A549 (cell line): ENCODE measurements around the gene ACOT11. TPM values are rescaled to one million over a fixed set of nuclear protein-coding genes. Genes with fewer than 3 reads are reported as not detected.

ENCODE experiments used
- ATAC-seq, 2 experiments: fragments of 200-7000 bp in 1 of 2; fragments of >200 bp in 1 of 2; cut with Nextera tagmentation in 1 of 2; cut with Tn5 transposase in 1 of 2; 3 replicates each; pipeline versions ENCODE4 v1.8.0 to v1.9.1; 2018 to 2020; ENCODE audit warnings: mild to moderate bottlenecking in 1 of 2, moderate library complexity in 1 of 2
- CTCF ChIA-PET: fragments of 300-600 bp; sonication (Branson Sonifier 250); formaldehyde crosslinking; extraction: SDS; loops from one replicate; lab custom pipeline; 2021; ENCODE audit warnings: antibody characterized with exemption, inconsistent platforms; lab: Yijun Ruan, JAX
- POLR2A ChIA-PET: fragments of 350-600 bp; formaldehyde crosslinking; extraction: SDS; loops from one replicate; lab custom pipeline; 2021; ENCODE audit warnings: antibody characterized with exemption, inconsistent platforms; lab: Yijun Ruan, JAX
- DNase-seq, 2 experiments: peaks; one replicate each; pipeline versions ENCODE4 v3.0.0 to v3.0.0-alpha.2; 2011 to 2016; ENCODE audit warnings: low read depth in 1 of 2, low spot score in 1 of 2
- FAIRE-seq: peaks from 2 replicates; lab custom pipeline; 2011; peaks lifted over from hg19 to GRCh38; lab: Jason Lieb, UNC
- H3K27ac ChIP-seq, 2 experiments: fragments of >200 bp; sonication (Bioruptor Twin); formaldehyde crosslinking; 3 replicates each; pipeline ENCODE4 v1.5.1; 2016 to 2017
- H3K4me1 ChIP-seq: fragments of >200 bp; sonication (Bioruptor Twin); formaldehyde crosslinking; 3 replicates; pipeline ENCODE4 v1.6.1; 2016
- H3K4me2 ChIP-seq: fragments of >200 bp; sonication (Bioruptor Twin); formaldehyde crosslinking; 3 replicates; pipeline ENCODE4 v1.6.1; 2016
- H3K4me3 ChIP-seq: fragments of >200 bp; sonication (Bioruptor Twin); formaldehyde crosslinking; 3 replicates; pipeline ENCODE4 v1.5.1; 2016
- H3K9me3 ChIP-seq: fragments of >200 bp; sonication (Bioruptor Twin); formaldehyde crosslinking; 3 replicates; pipeline ENCODE4 v1.6.1; 2016
- ATOH8 ChIP-seq: fragments of 250-450 bp; sonication (Bioruptor Pico); IDR thresholded peaks from 2 replicates; pipeline ENCODE4 v1.5.0; 2020; ENCODE audit warnings: low read depth, mild to moderate bottlenecking, moderate library complexity
- CHD2 ChIP-seq: fragments of 150-350 bp; IDR thresholded peaks from 2 replicates; pipeline ENCODE4 v1.6.1; 2014; ENCODE audit warnings: low read length; ENCODE audit not compliant: partially characterized antibody
- CTCF ChIP-seq: fragments of >200 bp; sonication (Bioruptor Twin); formaldehyde crosslinking; IDR thresholded peaks from 3 replicates; pipeline ENCODE4 v1.5.1; 2016
- E2F6 ChIP-seq: IDR thresholded peaks from 2 replicates; pipeline ENCODE4 v1.6.1; 2012; ENCODE audit warnings: low read depth, borderline replicate concordance
- FOXS1 ChIP-seq: fragments of 250-450 bp; sonication (Bioruptor Pico); IDR thresholded peaks from 2 replicates; pipeline ENCODE4 v1.5.0; 2020; ENCODE audit warnings: mild to moderate bottlenecking, moderate library complexity
- HDAC2 ChIP-seq: fragments of 200-600 bp; sonication (generic); IDR thresholded peaks from 2 replicates; pipeline ENCODE4 v1.6.1; 2016
- HEYL ChIP-seq: fragments of 250-450 bp; sonication (Bioruptor Pico); IDR thresholded peaks from 2 replicates; pipeline ENCODE4 v1.8.0; 2021; ENCODE audit warnings: mild to moderate bottlenecking, moderate library complexity
- HOXA7 ChIP-seq: fragments of 250-450 bp; sonication (Bioruptor Pico); IDR thresholded peaks from 2 replicates; pipeline ENCODE4 v1.5.0; 2020; ENCODE audit warnings: mild to moderate bottlenecking, moderate library complexity
- HOXB13 ChIP-seq: fragments of 250-450 bp; sonication (Bioruptor Pico); IDR thresholded peaks from 2 replicates; pipeline ENCODE4 v1.5.0; 2020; ENCODE audit warnings: low read depth, mild to moderate bottlenecking, moderate library complexity
- HOXB5 ChIP-seq: fragments of 250-450 bp; sonication (Bioruptor Pico); IDR thresholded peaks from 2 replicates; pipeline ENCODE4 v1.5.0; 2020; ENCODE audit warnings: mild to moderate bottlenecking, moderate library complexity
- JUN ChIP-seq, 2 experiments: fragments of >200 bp; sonication (Bioruptor Twin); formaldehyde crosslinking; IDR thresholded peaks; 2 replicates in 1 of 2; 3 replicates in 1 of 2; pipeline ENCODE4 v1.6.1; 2016 to 2017
- MAFK ChIP-seq: fragments of 450-650 bp; IDR thresholded peaks from 2 replicates; pipeline ENCODE4 v1.6.1; 2014; ENCODE audit not compliant: partially characterized antibody
- NPAS2 ChIP-seq: fragments of 250-450 bp; sonication (Bioruptor Pico); IDR thresholded peaks from 2 replicates; pipeline ENCODE4 v1.8.0; 2022; ENCODE audit warnings: mild to moderate bottlenecking, moderate library complexity, borderline replicate concordance
- PHF8 ChIP-seq: fragments of 200-600 bp; sonication (generic); IDR thresholded peaks from 2 replicates; pipeline ENCODE4 v1.6.1; 2016; ENCODE audit warnings: low read depth, mild to moderate bottlenecking, antibody characterized with exemption, moderate library complexity, borderline replicate concordance
- RARB ChIP-seq: fragments of 250-450 bp; sonication (Bioruptor Pico); IDR thresholded peaks from 2 replicates; pipeline ENCODE4 v1.8.0; 2021; ENCODE audit warnings: mild to moderate bottlenecking, moderate library complexity
- RCOR1 ChIP-seq: fragments of 150-350 bp; IDR thresholded peaks from 2 replicates; pipeline ENCODE4 v1.6.1; 2014; ENCODE audit warnings: antibody characterized with exemption, low read length, low read depth
- REST ChIP-seq: fragments of 200-600 bp; sonication (generic); IDR thresholded peaks from 2 replicates; pipeline ENCODE4 v1.6.1; 2016; ENCODE audit warnings: antibody characterized with exemption, mild to moderate bottlenecking, moderate library complexity
- RFX5 ChIP-seq: fragments of 450-650 bp; IDR thresholded peaks from 2 replicates; pipeline ENCODE4 v1.7.1; 2014; ENCODE audit warnings: antibody characterized with exemption, mild to moderate bottlenecking, moderate library complexity
- RNF2 ChIP-seq: fragments of 200-600 bp; sonication (generic); IDR thresholded peaks from 2 replicates; pipeline ENCODE4 v1.6.1; 2016; ENCODE audit warnings: low read depth, mild to moderate bottlenecking, antibody characterized with exemption, moderate library complexity, borderline replicate concordance
- SREBF2 ChIP-seq: fragments of 450-650 bp; IDR thresholded peaks from 2 replicates; pipeline ENCODE4 v1.6.1; 2014; ENCODE audit warnings: mild to moderate bottlenecking, moderate library complexity
- TP53 ChIP-seq: fragments of 250-450 bp; sonication (Bioruptor Pico); IDR thresholded peaks from 2 replicates; pipeline ENCODE4 v1.5.0; 2021; ENCODE audit warnings: mild to moderate bottlenecking, moderate library complexity
- ZC3H11A ChIP-seq: fragments of 450-650 bp; IDR thresholded peaks from 2 replicates; pipeline ENCODE4 v1.6.1; 2014; ENCODE audit warnings: antibody characterized with exemption, mild to moderate bottlenecking
- ZFP36 ChIP-seq: fragments of 450-650 bp; IDR thresholded peaks from 2 replicates; pipeline ENCODE4 v1.6.1; 2014; ENCODE audit warnings: borderline replicate concordance; ENCODE audit not compliant: partially characterized antibody
- ZSCAN20 ChIP-seq: fragments of 250-450 bp; sonication (Bioruptor Pico); IDR thresholded peaks from 2 replicates; pipeline ENCODE4 v1.8.0; 2022; ENCODE audit warnings: mild to moderate bottlenecking, moderate library complexity
- WGBS: methylation state at CpG from one replicate; pipeline ENCODE4 v1.1.6; 2017; ENCODE audit errors: missing lambda C conversion rate; 5-methylcytosine and 5-hydroxymethylcytosine counted together
- polyA plus RNA-seq, 4 experiments: library from polyadenylated mRNA; depleted of rRNA in 3 of 4; stranded (reverse); fragments of >200 nt; fragmentation: RNase III in 1 of 4; extraction: RNeasy Plus Mini Kit Qiagen cat#74134 plus additional on column Dnase treatment in 1 of 4; gene quantifications; 2 replicates in 3 of 4; 3 replicates in 1 of 4; pipeline ENCODE4 v1.2.3, GENCODE V29; 2011 to 2017

The ACOT11 gene
- polyA plus RNA-seq, 2 of the 4 experiments (the other 2 are of a cell fraction), result 1.7 TPM

- DNase-seq (no peak), ATAC-seq (no peak), FAIRE-seq (no peak)
- 56% methylated on average over 2 of the region's 2 CpGs for WGBS
- Histone ChIP-seq H3K27ac (no peak overlapping the region), H3K4me2 (no peak overlapping the region), H3K9me3 (no peaks in the 10 kb centered on the region), H3K4me1 (no peaks in the 10 kb centered on the region), H3K4me3 (no peak overlapping the region)
- POLR2A ChIA-PET, result no interaction called here
- CTCF ChIA-PET, result interaction anchor here (0.6 kb wide), 1 partner anchor 785 kb away, joined by 4 read pairs; no protein-coding TSS in a partner anchor
- TF ChIP-seq TP53, result no peak
- no peak for TF ChIP-seq JUN (IDR thresholded peaks at IDR 0.05)
- no peak for TF ChIP-seq HOXB5 (CRISPR knock-in tag)
- TF ChIP-seq NPAS2 (CRISPR knock-in tag), result no peak
- TF ChIP-seq FOXS1 (CRISPR knock-in tag), result no peak
- no peak for TF ChIP-seq RCOR1
- no peak for TF ChIP-seq RARB (CRISPR knock-in tag)
- no peak for TF ChIP-seq MAFK
- no peak for TF ChIP-seq CTCF
- no peak for TF ChIP-seq HOXB13 (CRISPR knock-in tag)
- TF ChIP-seq SREBF2, result no peak
These were observed 29.5 kb upstream of the ACOT11 start for GRCh38 chr1:54518489-54518888.

- 34% methylated on average over 4 of the region's 5 CpGs for WGBS
- H3K4me2 ChIP-seq, result no peak overlapping the region
- POLR2A ChIA-PET, result no interaction called here
- peak in 1 of 2 experiments; percentile 47 for DNase-seq
- H3K9me3 ChIP-seq, result no peaks in the 10 kb centered on the region
- peak; percentile 76 to 77; a peak in 5 of 6 replicates for ATAC-seq
- no peaks in the 10 kb centered on the region for H3K4me1 ChIP-seq
- FAIRE-seq, result no peak
- no peak overlapping the region for H3K4me3 ChIP-seq
- TF ChIP-seq HEYL (CRISPR knock-in tag), result no peak
- TF ChIP-seq PHF8, result no peak
- TF ChIP-seq, all 56 proteins: peak for 0
- no peak overlapping the region for H3K27ac ChIP-seq
- CTCF ChIA-PET, result no interaction called here
These were observed 28.3 kb upstream of the ACOT11 start for GRCh38 chr1:54519709-54520108.

- no peak for ATAC-seq
- DNase-seq, result no peak
- Histone ChIP-seq H3K4me3 (no peak overlapping the region), H3K27ac (no peak overlapping the region), H3K4me1 (no peaks in the 10 kb centered on the region), H3K9me3 (no peaks in the 10 kb centered on the region), H3K4me2 (no peak overlapping the region)
- no peak for FAIRE-seq
- ChIA-PET POLR2A (no interaction called here), CTCF (no interaction called here)
- WGBS, result 76% methylated on average over 9 of the region's 9 CpGs
- TF ChIP-seq ATOH8 (CRISPR knock-in tag) (no peak), RNF2 (no peak), CHD2 (no peak), JUN (IDR thresholded peaks at IDR 0.05) (no peak), HOXA7 (CRISPR knock-in tag) (no peak), RFX5 (no peak), ZFP36 (no peak), REST (no peak), E2F6 (no peak), CTCF (no peak), HDAC2 (no peak), ZC3H11A (no peak), ZSCAN20 (CRISPR knock-in tag) (no peak), TP53 (no peak)
These were observed 27.3 kb upstream of the ACOT11 start for GRCh38 chr1:54520631-54521321.
